GM18867 (cell line): Measurements from ENCODE around the gene GOLPH3.
"Not testable (repeated sequence)": the region's sequence is repeated elsewhere in the genome, so short reads cannot be mapped to it uniquely, and the experiment has no call there.

Experiments used
- ATAC-seq: cut with Tn5 transposase; IDR thresholded peaks from one replicate; pipeline ENCODE4 v1.9.1; 2021; ENCODE audit warnings: mild to moderate bottlenecking, moderate library complexity; ENCODE audit not compliant: unreplicated experiment

The GOLPH3 gene

GRCh38 chr5:32100691-32101302 lies 73.3 kb downstream of the GOLPH3 start:
- ATAC-seq = no peak

GRCh38 chr5:32100230-32100629 lies 73.9 kb downstream of the GOLPH3 start:
- ATAC-seq = no peak

- no peak for ATAC-seq
These were observed 74.6 kb downstream of the GOLPH3 start for GRCh38 chr5:32099486-32100035.

- ATAC-seq = no peak
These were observed 75.2 kb downstream of the GOLPH3 start for GRCh38 chr5:32098890-32099310.

- no peak for ATAC-seq
These were observed 75.8 kb downstream of the GOLPH3 start for GRCh38 chr5:32098291-32098690.

GRCh38 chr5:32096891-32097595 lies 77.1 kb downstream of the GOLPH3 start:
- ATAC-seq = no peak

GRCh38 chr5:32095261-32095671 lies 78.9 kb downstream of the GOLPH3 start:
- ATAC-seq = no peak

- no peak for ATAC-seq
These were observed 79.4 kb downstream of the GOLPH3 start for GRCh38 chr5:32094691-32095090.

- ATAC-seq = peak; percentile 98
These were observed 80.9 kb downstream of the GOLPH3 start for GRCh38 chr5:32092938-32093812.

GRCh38 chr5:32090755-32091128 lies 83.4 kb downstream of the GOLPH3 start:
- ATAC-seq = no peak

GRCh38 chr5:32090026-32090754 lies 83.9 kb downstream of the GOLPH3 start:
- no peak for ATAC-seq

- no peak for ATAC-seq
These were observed 84.7 kb downstream of the GOLPH3 start for GRCh38 chr5:32089146-32090000.

- no peak for ATAC-seq
These were observed 85.9 kb downstream of the GOLPH3 start for GRCh38 chr5:32088214-32088613.

GRCh38 chr5:32087086-32088082 lies 86.7 kb downstream of the GOLPH3 start:
- no peak for ATAC-seq

GRCh38 chr5:32083981-32084430 lies 90.1 kb downstream of the GOLPH3 start:
- no peak for ATAC-seq

GRCh38 chr5:32082701-32083100 lies 91.4 kb downstream of the GOLPH3 start:
- ATAC-seq = no peak

- ATAC-seq = not testable (repeated sequence)
These were observed 93.6 kb downstream of the GOLPH3 start for GRCh38 chr5:32080565-32080964.

- not testable (repeated sequence) for ATAC-seq
These were observed 95.3 kb downstream of the GOLPH3 start for GRCh38 chr5:32078855-32079254.
